GM12872 (cell line): ENCODE results near the gene LIN7C.

Experiments used
- TF ChIP-seq, protein P1 (sequence below): IDR thresholded peaks from 3 replicates; pipeline ENCODE4 v1.5.1; 2011; ENCODE audit warnings: low read depth, mild to moderate bottlenecking, low read length, moderate library complexity; ENCODE audit not compliant: insufficient read depth

LIN7C gene, protein sequence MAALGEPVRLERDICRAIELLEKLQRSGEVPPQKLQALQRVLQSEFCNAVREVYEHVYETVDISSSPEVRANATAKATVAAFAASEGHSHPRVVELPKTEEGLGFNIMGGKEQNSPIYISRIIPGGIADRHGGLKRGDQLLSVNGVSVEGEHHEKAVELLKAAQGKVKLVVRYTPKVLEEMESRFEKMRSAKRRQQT

DNA sequence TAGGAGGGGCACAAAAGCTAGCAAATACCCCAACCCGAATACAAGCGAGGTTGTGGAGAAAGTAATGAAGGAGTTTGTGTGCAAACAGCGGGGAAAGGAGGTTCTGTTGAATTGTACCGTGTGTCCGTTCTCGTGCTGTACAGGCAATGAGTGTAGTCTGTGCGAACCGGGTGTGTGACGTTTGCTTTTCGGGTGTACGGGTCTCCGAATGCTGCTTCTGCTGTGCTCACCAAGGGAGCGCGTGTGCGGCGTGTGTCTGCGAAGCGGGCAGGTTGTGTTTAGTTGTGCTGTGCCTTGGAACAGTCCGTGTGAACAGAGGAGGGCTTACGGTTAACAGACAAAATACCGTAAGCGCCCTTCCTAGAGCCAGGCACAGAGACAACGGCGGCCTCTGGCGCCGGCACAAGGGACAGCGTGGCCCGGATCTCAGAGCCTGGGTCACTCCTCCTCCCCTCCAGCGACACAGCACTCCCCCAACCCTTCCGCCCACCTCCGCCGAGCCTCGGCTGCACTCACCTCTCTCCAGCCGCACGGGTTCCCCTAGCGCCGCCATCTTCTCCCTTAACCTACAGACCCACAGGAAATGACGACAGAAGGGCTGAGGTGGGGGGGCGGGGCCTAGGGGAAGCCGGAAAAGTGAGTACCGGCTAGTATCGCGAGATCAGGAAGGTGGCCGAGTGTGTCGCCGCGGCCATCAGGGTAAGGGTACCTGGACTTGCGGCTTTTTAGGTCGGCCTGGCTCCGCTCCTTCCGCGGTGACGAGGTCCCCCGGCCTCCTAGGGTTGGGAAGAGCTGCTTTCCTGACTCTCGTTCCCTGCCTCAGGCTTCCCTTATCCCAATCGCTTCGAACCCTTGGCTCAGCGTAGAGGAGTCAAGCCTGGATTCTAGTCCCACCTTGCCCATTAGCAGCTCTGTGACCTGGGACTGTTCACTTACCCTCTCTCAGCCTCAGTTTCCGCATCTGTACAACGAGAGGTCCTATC lies at the start of gene LIN7C:
Gene LIN7C (minus strand): TSS at position 570 of the 983 bp plus-strand sequence. CDS start 17 bp downstream, at position 553.
- TF ChIP-seq, protein P1, sequence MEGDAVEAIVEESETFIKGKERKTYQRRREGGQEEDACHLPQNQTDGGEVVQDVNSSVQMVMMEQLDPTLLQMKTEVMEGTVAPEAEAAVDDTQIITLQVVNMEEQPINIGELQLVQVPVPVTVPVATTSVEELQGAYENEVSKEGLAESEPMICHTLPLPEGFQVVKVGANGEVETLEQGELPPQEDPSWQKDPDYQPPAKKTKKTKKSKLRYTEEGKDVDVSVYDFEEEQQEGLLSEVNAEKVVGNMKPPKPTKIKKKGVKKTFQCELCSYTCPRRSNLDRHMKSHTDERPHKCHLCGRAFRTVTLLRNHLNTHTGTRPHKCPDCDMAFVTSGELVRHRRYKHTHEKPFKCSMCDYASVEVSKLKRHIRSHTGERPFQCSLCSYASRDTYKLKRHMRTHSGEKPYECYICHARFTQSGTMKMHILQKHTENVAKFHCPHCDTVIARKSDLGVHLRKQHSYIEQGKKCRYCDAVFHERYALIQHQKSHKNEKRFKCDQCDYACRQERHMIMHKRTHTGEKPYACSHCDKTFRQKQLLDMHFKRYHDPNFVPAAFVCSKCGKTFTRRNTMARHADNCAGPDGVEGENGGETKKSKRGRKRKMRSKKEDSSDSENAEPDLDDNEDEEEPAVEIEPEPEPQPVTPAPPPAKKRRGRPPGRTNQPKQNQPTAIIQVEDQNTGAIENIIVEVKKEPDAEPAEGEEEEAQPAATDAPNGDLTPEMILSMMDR, result peak; percentile 36; the same call in 1 of the 3 replicates

DNA sequence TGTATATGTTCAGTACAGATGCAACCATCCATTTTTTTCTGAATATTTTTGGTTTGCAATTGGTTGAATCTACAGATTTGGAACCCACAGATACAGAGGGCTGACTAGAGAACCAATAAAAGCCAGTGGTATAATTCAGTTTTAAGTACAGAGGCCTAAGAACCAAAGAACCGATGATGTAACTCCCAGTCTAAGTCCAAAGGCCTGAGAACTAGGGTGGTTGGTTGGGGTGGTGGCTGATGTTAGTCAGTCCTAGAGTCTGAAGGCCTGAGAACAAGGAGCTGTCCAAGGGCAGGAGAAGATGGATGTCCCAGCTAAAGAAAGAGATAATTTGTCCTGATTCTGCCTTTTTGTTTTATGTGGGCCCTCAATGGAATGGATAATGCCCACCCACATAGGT lies 48.7 kb upstream of the LIN7C start:
- TF ChIP-seq, protein P1, result no peak

DNA sequence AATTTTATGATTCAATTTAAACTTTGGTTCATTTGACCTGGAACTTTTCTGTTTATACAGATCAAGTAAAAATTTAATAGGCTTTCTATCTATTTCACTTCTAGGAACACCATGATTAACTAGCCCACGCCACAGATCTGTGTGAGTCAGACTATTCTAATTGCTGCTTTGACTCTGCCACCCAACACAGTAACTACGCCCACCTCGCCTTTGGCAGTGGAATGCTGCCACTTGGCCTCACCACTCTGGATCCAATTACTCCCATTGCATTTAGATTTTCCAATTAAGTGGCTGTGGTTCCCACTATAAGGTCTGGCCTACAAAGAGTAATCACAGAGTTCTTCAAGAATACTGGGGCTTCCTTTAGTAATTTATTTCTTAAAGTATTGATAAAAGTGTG lies 46.6 kb upstream of the LIN7C start:
- TF ChIP-seq, protein P1, result no peak

DNA sequence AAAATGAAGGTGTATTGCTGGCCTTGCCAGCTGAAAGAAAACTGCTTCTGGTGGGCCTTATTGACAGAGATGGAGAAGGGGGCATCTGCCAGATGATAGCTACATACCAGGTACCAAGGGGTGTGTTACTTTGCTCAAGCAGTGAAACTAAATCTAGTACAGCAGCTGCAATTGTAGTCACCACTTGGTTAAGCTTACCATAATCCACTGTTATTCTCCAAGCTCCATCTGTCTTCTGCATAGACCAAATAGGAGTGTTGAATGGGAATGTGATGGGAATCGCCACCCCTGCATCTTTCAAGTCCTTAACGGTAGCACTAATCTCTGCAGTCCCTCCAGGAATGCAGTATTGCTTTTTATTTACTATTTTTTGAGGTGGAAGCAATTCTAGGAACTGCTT lies 45.8 kb upstream of the LIN7C start:
- TF ChIP-seq, protein P1, result no peak

DNA sequence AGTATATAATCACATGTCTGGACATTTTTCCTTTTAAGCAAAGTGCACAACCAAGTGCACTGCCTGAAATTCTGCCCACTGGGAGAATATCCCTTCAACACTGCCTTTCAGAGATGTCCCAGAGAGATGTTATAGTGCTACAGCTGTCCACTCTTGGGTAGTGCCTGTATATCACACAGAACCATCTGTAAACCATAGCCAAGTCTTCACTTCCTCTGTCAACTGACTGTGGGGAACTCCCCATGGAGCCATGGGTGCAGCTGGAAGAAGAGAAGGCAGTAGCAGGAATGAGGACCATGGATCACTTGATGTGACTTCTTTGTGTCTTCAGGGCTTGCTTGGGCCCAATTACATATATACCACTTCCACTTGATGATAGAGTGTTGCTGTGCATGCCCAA lies 44.6 kb upstream of the LIN7C start:
- TF ChIP-seq, protein P1, result no peak

DNA sequence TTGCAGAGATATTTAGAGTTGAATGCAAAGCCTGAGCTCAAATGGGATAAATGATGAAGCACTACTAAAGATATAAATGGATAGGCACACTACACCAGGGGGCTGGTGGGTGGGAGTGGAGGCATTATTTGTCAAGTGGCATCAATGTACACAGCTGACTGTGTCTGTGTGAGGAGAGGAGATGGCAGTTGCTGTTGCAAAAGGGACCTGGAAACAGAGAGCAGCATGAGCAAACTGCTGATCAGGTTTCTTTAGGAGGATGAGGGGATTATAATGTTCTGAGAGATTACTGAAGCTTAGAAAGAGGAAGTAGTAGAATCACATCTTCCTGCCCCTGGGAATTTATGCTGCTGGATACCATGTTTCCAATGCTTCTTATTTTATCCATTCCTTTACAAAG lies 39.4 kb upstream of the LIN7C start:
- TF ChIP-seq, protein P1, result no peak

DNA sequence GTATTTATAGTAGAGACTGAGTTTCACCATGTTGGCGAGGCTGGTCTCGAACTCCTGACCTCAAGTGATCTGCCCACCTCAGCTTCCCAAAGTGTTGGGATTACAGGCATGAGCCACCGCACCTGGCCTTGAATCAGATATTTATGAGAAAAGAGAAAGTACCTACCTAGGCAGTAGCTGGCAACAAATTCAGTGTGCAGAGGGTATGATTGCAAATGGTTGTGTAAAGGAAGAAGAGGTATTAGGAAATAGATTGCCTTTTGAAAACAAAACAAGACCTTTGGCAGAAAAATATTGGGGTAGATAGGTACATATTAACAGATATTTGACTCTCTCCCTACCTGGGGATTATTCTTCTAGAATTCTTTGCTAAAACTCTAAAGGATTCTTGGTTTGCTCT lies 38.5 kb upstream of the LIN7C start:
- TF ChIP-seq, protein P1, result no peak
